GM19463 (cell line): ENCODE measurements around the gene EPS8L2.

Source experiments
- ATAC-seq: cut with Tn5 transposase; IDR thresholded peaks from one replicate; pipeline ENCODE4 v1.9.1; 2021; ENCODE audit warnings: mild to moderate bottlenecking, moderate library complexity; ENCODE audit not compliant: unreplicated experiment

The EPS8L2 gene

DNA sequence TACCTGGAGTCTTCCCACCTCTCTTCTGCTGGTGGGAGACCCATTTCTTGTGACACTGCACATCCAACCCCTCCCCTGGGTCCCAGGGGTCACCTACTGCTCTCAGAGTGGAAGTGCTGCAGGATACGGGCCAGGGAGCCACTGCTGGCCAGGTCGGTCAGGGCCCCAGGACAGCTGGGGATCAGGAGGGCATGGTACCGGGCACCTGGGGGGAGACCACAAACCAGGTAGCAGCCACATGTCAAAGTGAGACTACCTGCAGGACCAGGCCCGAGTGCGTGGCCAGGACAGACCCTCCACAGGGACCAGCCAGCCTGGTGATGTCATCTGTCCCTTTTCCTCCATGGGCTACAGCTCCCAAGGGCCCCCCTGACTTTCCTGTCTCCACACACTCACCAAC lies 67.4 kb downstream of the EPS8L2 start:
- no peak for ATAC-seq

DNA sequence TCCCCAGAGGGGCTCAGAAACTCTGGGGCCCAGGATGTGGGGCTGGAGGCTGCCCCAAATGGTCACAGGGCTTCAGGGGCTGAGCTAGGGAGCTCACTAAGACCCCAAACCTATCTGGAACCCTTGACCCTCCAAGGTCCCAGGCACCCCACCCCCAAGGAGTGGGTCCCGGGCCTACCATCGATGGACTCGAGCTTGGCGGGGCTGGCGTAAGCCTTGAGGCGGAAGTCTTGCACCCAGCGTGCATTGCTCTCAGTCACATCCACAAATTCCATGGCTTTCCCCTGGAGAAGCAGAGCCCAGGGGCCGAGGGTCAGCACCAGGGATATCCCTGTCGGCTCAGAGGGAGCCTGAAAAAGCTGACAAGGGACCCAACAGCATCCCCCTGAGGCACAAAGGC lies 67.8 kb downstream of the EPS8L2 start:
- ATAC-seq = no peak

DNA sequence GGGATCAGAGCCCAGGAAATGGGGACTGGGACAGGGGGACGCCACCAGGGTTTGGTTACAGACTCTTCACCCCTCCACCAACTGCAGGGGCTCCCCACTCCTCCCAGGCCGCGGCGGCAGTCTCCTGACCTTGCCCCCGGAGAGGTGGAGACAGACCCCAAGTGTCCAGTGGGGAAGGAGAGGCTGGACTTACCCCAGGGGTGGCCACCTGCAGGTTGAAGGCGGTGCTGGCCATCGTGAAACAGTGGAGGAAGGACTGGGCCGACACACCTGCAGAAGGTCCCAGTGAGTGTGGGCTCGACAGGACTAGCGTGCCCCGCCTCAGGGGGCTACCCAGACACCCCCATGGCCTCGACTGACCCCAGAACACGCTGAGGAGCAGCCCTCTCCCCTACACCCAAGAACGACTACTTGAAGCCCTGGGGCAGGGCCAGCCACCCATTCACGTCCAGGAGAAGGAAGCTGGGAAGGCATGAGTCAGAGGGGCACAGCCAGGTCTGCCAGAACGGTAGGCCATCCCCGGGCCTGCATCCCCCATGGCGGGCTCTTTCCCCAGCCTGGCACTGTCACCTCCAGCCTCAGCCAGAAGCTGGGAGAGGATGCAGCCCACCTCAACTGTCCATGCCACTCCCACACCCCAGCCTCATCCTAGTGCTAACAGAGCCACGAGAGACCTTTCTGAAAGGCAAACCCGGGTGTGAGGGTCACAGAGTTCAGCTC lies 69.0 kb downstream of the EPS8L2 start:
- no peak for ATAC-seq

DNA sequence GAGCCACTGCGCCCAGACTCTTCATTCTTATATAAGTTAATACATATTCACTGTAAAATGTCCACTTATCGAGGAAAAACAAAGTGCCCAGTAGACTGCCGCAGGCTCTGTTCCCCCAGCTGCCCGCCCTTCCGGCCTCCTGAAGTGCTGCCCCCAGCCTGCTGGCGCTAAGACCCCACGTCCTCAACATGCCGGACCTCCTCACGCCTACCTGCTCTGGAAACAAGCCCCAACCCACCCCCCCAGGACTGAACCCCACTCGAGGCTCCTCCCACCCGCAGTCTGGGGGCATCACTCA lies 70.2 kb downstream of the EPS8L2 start:
- no peak for ATAC-seq

DNA sequence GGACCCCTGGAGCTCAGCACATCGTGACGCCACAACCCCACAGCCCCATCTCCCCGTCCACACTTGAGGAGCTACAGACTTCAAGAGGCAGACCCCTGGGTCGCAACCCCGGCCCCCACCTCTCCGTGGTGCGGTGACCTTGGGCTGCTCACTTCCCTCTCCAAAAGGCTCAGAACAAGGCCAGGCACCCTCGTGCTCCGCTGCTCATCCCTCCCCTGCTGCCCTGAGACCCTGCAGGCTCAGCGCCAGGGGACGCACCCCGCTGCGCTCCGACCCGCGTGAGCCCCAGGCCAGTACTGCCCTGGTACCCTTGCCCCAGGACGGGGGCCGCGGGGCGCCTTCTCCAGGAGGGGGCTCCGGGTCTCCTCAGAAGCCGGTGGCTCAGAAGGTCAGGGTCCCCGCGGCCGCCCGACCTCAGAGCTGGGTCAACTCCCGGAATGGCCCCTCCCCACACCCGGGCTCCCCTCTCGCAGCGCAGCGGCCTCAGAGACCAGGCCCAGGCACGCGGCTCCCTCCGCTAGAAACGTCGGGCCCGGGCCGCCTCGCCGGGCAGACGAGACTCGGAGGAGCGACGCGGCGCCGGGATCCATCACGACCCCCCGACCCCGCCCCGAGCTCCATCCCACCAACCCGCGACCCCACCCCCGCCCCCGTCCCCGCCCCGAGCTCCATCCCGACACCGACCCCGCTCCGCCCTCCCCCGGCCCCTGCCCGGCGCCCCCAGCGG lies 70.7 kb downstream of the EPS8L2 start:
- peak; percentile 35 for ATAC-seq
